IMR-90 (cell line): ENCODE data around the gene PTPRCAP. TPM values are rescaled to one million over a fixed set of nuclear protein-coding genes. Genes with fewer than 3 reads are reported as not detected.
A peak's percentile ranks its signal among the peaks of the same experiment; 100 is the strongest.
"Not testable (repeated sequence)": the region's sequence is repeated elsewhere in the genome, so short reads cannot be mapped to it uniquely, and the experiment has no call there.

Experiments used
- ATAC-seq: fragments of 200-7000 bp; cut with Tn5 transposase; 2 replicates; pipeline ENCODE4 v1.9.1; 2020; ENCODE audit warnings: low read depth, mild to moderate bottlenecking, moderate library complexity
- BruUV-seq: library from RNA; stranded (reverse); fragments of 400-500 nt; replicated peaks from 2 replicates; lab custom pipeline; 2021; lab: Mats Ljungman, UMichigan
- CTCF ChIA-PET: fragments of 300-600 bp; formaldehyde crosslinking; extraction: SDS; loops from one replicate; lab custom pipeline; 2021; ENCODE audit warnings: antibody characterized with exemption; lab: Yijun Ruan, JAX
- POLR2A ChIA-PET: fragments of 300-600 bp; sonication (Branson Sonifier 250); formaldehyde crosslinking; loops from one replicate; lab custom pipeline; 2022; ENCODE audit warnings: antibody characterized with exemption; ENCODE audit not compliant: unreplicated experiment; lab: Charles Lee
- DNase-seq: peaks from one replicate; pipeline ENCODE4 v3.0.0; 2013
- H2AFZ ChIP-seq: replicated peaks from 2 replicates; pipeline ENCODE3; 2013; ENCODE audit warnings: low read length, mild to moderate bottlenecking; ENCODE audit not compliant: poor library complexity
- H2AK5ac ChIP-seq: 2 replicates; pipeline ENCODE4 v1.6.1; 2013; ENCODE audit warnings: low read depth, low read length, inconsistent platforms
- H2AK9ac ChIP-seq: replicated peaks from 2 replicates; pipeline ENCODE3; 2013; ENCODE audit warnings: mild to moderate bottlenecking, low read depth, low read length, moderate library complexity; ENCODE audit not compliant: poor library complexity
- H2BK120ac ChIP-seq: 2 replicates; pipeline ENCODE4 v1.6.1; 2013; ENCODE audit warnings: low read depth, low read length, inconsistent platforms
- H2BK15ac ChIP-seq: 3 replicates; pipeline ENCODE4 v1.6.1; 2013; ENCODE audit warnings: low read depth, low read length, inconsistent platforms
- H2BK20ac ChIP-seq: 2 replicates; pipeline ENCODE4 v1.6.1; 2013; ENCODE audit warnings: low read depth, mild to moderate bottlenecking, inconsistent platforms, low read length, moderate library complexity
- H2BK5ac ChIP-seq: 2 replicates; pipeline ENCODE4 v1.6.1; 2013; ENCODE audit warnings: mild to moderate bottlenecking, low read depth, low read length, inconsistent platforms; ENCODE audit not compliant: poor library complexity, severe bottlenecking
- H3K14ac ChIP-seq: replicated peaks from 2 replicates; pipeline ENCODE4 v1.6.1; 2013; ENCODE audit warnings: low read depth, low read length, inconsistent platforms
- H3K18ac ChIP-seq: 2 replicates; pipeline ENCODE4 v1.6.1; 2013; ENCODE audit warnings: low read depth, low read length, control low read depth
- H3K23ac ChIP-seq: 2 replicates; pipeline ENCODE4 v1.6.1; 2013; ENCODE audit warnings: low read depth, low read length, inconsistent platforms
- H3K27ac ChIP-seq: 2 replicates; pipeline ENCODE4 v1.5.1; 2013; ENCODE audit warnings: mild to moderate bottlenecking, control low read depth, low read length; ENCODE audit not compliant: insufficient read depth
- H3K27me3 ChIP-seq: 2 replicates; pipeline ENCODE4 v1.6.1; 2013; ENCODE audit warnings: low read length; ENCODE audit not compliant: control insufficient read depth, insufficient read depth
- H3K36me3 ChIP-seq: 2 replicates; pipeline ENCODE4 v1.6.1; 2013; ENCODE audit warnings: low read length, mixed read lengths; ENCODE audit not compliant: control insufficient read depth, insufficient read depth
- H3K4ac ChIP-seq: 2 replicates; pipeline ENCODE4 v1.6.1; 2013; ENCODE audit warnings: low read depth, low read length, inconsistent platforms
- H3K4me1 ChIP-seq: 2 replicates; pipeline ENCODE4 v1.6.1; 2013; ENCODE audit warnings: low read length, mixed read lengths; ENCODE audit not compliant: control insufficient read depth, insufficient read depth
- H3K4me2 ChIP-seq: 2 replicates; pipeline ENCODE4 v1.6.1; 2013; ENCODE audit warnings: low read depth, mild to moderate bottlenecking, control low read depth, low read length, moderate library complexity
- H3K4me3 ChIP-seq: 2 replicates; pipeline ENCODE4 v1.5.1; 2013; ENCODE audit warnings: low read depth, mild to moderate bottlenecking, control low read depth, low read length, moderate library complexity; ENCODE audit not compliant: insufficient read depth
- H3K56ac ChIP-seq: 2 replicates; pipeline ENCODE4 v1.6.1; 2013; ENCODE audit warnings: low read length, inconsistent platforms; ENCODE audit not compliant: insufficient read depth; ENCODE audit errors: extremely low read depth
- H3K79me1 ChIP-seq, 2 experiments: 2 replicates each; pipeline ENCODE4 v1.6.1; 2013; ENCODE audit warnings: low read length in 2 of 2, inconsistent platforms in 1 of 2, low read depth in 1 of 2
- H3K9ac ChIP-seq: 2 replicates; pipeline ENCODE4 v1.6.1; 2013; ENCODE audit warnings: low read depth, low read length, control low read depth
- H3K9me1 ChIP-seq: 2 replicates; pipeline ENCODE4 v1.6.1; 2013; ENCODE audit warnings: low read length, inconsistent platforms; ENCODE audit not compliant: insufficient read depth
- H3K9me3 ChIP-seq: 2 replicates; pipeline ENCODE4 v1.6.1; 2013; ENCODE audit warnings: low read length; ENCODE audit not compliant: control insufficient read depth, insufficient read depth
- H4K20me1 ChIP-seq: 2 replicates; pipeline ENCODE4 v1.6.1; 2013; ENCODE audit warnings: low read length, inconsistent platforms; ENCODE audit not compliant: insufficient read depth
- H4K5ac ChIP-seq: 2 replicates; pipeline ENCODE4 v1.6.1; 2013; ENCODE audit warnings: mild to moderate bottlenecking, low read depth, low read length, control low read depth
- H4K8ac ChIP-seq, 2 experiments: 2 replicates each; pipeline ENCODE4 v1.6.1; 2013; ENCODE audit warnings: low read depth in 2 of 2, low read length in 2 of 2, control low read depth in 1 of 2, inconsistent platforms in 1 of 2
- H4K91ac ChIP-seq: 2 replicates; pipeline ENCODE4 v1.6.1; 2013; ENCODE audit warnings: low read depth, low read length, inconsistent platforms; ENCODE audit not compliant: insufficient read depth
- WGBS, 2 experiments: methylation state at CpG; one replicate each; pipeline versions ENCODE4 v1.1.5 to v1.1.7; 2013; ENCODE audit warnings: missing lambda C conversion rate in 2 of 2; ENCODE audit not compliant: insufficient read length in 1 of 2; ENCODE audit errors: extremely low coverage in 2 of 2; 5-methylcytosine and 5-hydroxymethylcytosine counted together
- dilution Hi-C: fragments of 300-500 bp; cut with HindIII; formaldehyde crosslinking; loops from one replicate; pipeline ENCODE4 v1.14.3; 2018; ENCODE audit warnings: low sequenced_read_pairs; ENCODE audit not compliant: unreplicated experiment
- in situ Hi-C: fragments of 300-500 bp; cut with MboI; formaldehyde crosslinking; loops from 3 replicates; pipeline ENCODE4 v1.14.3; 2019; ENCODE audit warnings: low sequenced_read_pairs, inconsistent platforms, mixed read lengths
- intact Hi-C: fragments of 100-400 bp; cut with micrococcal nuclease; formaldehyde crosslinking; loops from 2 replicates; pipeline ENCODE4 v1.10.0; 2022
- polyA plus RNA-seq, 3 experiments: library from polyadenylated mRNA; depleted of rRNA; stranded (reverse); fragments of >200 nt; gene quantifications; 2 replicates each; pipeline ENCODE4 v1.2.3, GENCODE V29; 2012; ENCODE audit warnings: low replicate concordance in 1 of 3
- total RNA-seq: library from RNA; depleted of rRNA; stranded (reverse); fragments of >200 nt; gene quantifications from 2 replicates; pipeline ENCODE4 v1.2.3, GENCODE V29; 2012

The PTPRCAP gene
- total and polyA plus RNA-seq, 2 of the 4 experiments (the other 2 are of a cell fraction), result 0.24 TPM; not detected in 1

DNA sequence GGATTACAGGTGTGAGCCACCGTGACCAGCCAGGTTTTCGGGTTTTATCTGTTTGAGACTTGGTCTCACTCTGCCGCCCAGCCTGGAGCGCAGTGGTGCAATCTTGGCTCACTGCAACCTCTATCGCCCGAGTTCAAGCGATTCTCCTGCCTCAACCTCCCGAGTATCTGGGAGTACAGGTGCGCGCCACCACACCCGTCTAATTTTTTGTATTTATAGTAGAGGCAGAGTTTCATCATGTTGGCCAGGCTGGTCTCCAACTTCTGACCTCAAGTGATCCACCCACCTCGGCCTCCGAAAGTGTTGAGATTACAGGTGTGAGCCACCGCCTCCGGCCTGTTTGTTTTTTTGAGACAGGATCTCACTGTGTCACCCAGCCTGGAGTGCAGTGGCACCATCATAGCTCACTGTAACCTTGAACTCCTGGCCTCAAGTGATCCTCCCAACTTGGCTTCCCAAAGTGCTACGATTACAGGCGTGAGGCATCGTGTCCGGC, 10.1 kb downstream of the PTPRCAP start:
- H3K4me1 ChIP-seq, in situ Hi-C loops, intact Hi-C loops, H3K9me3 ChIP-seq, H3K36me3 ChIP-seq, CTCF ChIA-PET, dilution Hi-C loops, H3K9me1 ChIP-seq, H4K20me1 ChIP-seq, ATAC-seq, H3K18ac ChIP-seq, H3K27me3 ChIP-seq, BruUV-seq, DNase-seq, H2BK20ac ChIP-seq, POLR2A ChIA-PET: not testable (repeated sequence)
- Histone ChIP-seq H4K5ac (peak overlapping the region; percentile 89), H2BK15ac (peak overlapping the region; percentile 40; the same call in 1 of the 3 replicates), H2BK120ac (peak overlapping the region; percentile 69), H3K4ac (peak overlapping the region; percentile 92), H3K4me2 (peak overlapping the region; percentile 87), H4K91ac (peak overlapping the region; percentile 65), H3K23ac (peak overlapping the region; percentile 92), H2AFZ (peak overlapping the region; percentile 100), H2AK9ac (peak overlapping the region; percentile 95), H2AK5ac (peak overlapping the region; percentile 91), H3K9ac (peak overlapping the region; percentile 90), H4K8ac (peak overlapping the region; percentile 89 to 95), H3K14ac (peak overlapping the region; percentile 98), H3K79me1 (peaks cover 11 to 29% of the 10 kb centered on the region in 2 experiments), H3K27ac (peak overlapping the region; percentile 80), H3K4me3 (peak overlapping the region; percentile 75), H3K56ac (peak overlapping the region; percentile 92; the same call in 1 of the 2 replicates), H2BK5ac (peak overlapping the region; percentile 92)
- WGBS, 2 experiments, result 96% methylated on average over 9 of the region's 19 CpGs; no CpG with 5 or more reads in 1 of the 2 experiments
